ENCODE data around the gene GABRE. TPM values are rescaled to one million over a fixed set of nuclear protein-coding genes. Genes with fewer than 3 reads are reported as not detected.

GABRE gene
- total RNA-seq, 1 donor from 2014 or later = not detected

DNA sequence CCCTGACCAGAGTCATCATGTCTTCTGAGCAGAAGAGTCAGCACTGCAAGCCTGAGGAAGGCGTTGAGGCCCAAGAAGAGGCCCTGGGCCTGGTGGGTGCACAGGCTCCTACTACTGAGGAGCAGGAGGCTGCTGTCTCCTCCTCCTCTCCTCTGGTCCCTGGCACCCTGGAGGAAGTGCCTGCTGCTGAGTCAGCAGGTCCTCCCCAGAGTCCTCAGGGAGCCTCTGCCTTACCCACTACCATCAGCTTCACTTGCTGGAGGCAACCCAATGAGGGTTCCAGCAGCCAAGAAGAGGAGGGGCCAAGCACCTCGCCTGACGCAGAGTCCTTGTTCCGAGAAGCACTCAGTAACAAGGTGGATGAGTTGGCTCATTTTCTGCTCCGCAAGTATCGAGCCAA lies 50.8 kb downstream of the GABRE start:
- H3K27me3 Mint-ChIP-seq (ENCODE audit: unreplicated experiment) = peaks cover 1% of the 10 kb centered on the region
- no peak overlapping the region for H3K27ac Mint-ChIP-seq (ENCODE audit: unreplicated experiment)
- no peaks in the 10 kb centered on the region for H3K4me1 Mint-ChIP-seq (ENCODE audit: low read depth, unreplicated experiment)
- no peaks in the 10 kb centered on the region for H3K9me3 Mint-ChIP-seq (ENCODE audit: unreplicated experiment)
- H3K4me3 Mint-ChIP-seq (ENCODE audit: unreplicated experiment) = no peak overlapping the region
- H3K36me3 Mint-ChIP-seq (ENCODE audit: unreplicated experiment) = no peaks in the 10 kb centered on the region
- DNase-seq = no peak
- TF ChIP-seq, protein P1, sequence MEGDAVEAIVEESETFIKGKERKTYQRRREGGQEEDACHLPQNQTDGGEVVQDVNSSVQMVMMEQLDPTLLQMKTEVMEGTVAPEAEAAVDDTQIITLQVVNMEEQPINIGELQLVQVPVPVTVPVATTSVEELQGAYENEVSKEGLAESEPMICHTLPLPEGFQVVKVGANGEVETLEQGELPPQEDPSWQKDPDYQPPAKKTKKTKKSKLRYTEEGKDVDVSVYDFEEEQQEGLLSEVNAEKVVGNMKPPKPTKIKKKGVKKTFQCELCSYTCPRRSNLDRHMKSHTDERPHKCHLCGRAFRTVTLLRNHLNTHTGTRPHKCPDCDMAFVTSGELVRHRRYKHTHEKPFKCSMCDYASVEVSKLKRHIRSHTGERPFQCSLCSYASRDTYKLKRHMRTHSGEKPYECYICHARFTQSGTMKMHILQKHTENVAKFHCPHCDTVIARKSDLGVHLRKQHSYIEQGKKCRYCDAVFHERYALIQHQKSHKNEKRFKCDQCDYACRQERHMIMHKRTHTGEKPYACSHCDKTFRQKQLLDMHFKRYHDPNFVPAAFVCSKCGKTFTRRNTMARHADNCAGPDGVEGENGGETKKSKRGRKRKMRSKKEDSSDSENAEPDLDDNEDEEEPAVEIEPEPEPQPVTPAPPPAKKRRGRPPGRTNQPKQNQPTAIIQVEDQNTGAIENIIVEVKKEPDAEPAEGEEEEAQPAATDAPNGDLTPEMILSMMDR (IDR thresholded peaks at IDR 0.05; ENCODE audit: partially characterized antibody, unreplicated experiment) = no peak

DNA sequence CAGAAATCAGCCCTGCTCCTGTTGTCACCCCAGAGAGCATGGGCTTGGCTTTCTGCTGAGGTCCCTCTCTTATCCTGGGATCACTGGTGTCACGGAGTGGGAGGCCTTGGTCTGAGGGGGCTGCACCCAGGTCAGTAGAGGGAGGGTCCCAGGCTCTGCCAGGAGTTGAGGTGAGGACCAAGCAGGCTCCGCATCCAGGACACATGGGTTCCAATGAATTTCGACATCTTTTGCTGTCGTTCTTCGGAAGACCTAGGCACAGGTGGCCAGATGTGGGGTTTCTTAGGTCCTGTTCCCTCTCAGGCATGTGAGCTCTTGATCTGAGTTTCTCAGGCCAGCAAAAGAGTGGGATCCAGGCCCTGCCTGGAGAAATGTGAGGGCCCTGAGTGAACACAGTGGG lies 51.8 kb downstream of the GABRE start:
- peaks cover 1% of the 10 kb centered on the region for H3K27me3 Mint-ChIP-seq (ENCODE audit: unreplicated experiment)
- DNase-seq = no peak
- H3K4me3 Mint-ChIP-seq (ENCODE audit: unreplicated experiment) = no peak overlapping the region
- no peaks in the 10 kb centered on the region for H3K9me3 Mint-ChIP-seq (ENCODE audit: unreplicated experiment)
- TF ChIP-seq, protein P1 (IDR thresholded peaks at IDR 0.05; ENCODE audit: partially characterized antibody, unreplicated experiment) = no peak
- no peaks in the 10 kb centered on the region for H3K4me1 Mint-ChIP-seq (ENCODE audit: low read depth, unreplicated experiment)
- H3K36me3 Mint-ChIP-seq (ENCODE audit: unreplicated experiment) = no peaks in the 10 kb centered on the region
- H3K27ac Mint-ChIP-seq (ENCODE audit: unreplicated experiment) = no peak overlapping the region

DNA sequence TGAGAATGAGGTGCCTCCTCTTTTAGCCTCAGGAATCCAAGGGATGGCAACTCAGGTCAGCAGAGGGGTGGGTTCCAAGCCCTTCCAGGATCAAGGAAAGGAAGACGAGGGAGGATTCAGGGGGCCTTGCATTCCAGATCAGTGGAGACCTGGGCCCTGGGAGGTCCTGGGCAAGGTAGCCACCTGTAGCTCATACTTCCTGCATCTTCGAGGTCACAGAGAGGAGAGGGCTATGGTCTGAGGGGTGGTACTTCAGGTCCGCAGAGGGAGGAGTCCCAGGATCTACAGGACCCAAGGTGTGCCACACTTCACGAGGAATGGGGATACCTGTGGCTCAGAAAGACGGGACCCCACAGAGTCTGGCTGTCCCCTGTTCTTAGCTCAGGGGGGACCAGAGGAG lies 52.6 kb downstream of the GABRE start:
- no peak overlapping the region for H3K4me3 Mint-ChIP-seq (ENCODE audit: unreplicated experiment)
- H3K9me3 Mint-ChIP-seq (ENCODE audit: unreplicated experiment) = no peaks in the 10 kb centered on the region
- peaks cover 1% of the 10 kb centered on the region for H3K27me3 Mint-ChIP-seq (ENCODE audit: unreplicated experiment)
- no peaks in the 10 kb centered on the region for H3K4me1 Mint-ChIP-seq (ENCODE audit: low read depth, unreplicated experiment)
- no peak for DNase-seq
- H3K27ac Mint-ChIP-seq (ENCODE audit: unreplicated experiment) = no peak overlapping the region
- no peaks in the 10 kb centered on the region for H3K36me3 Mint-ChIP-seq (ENCODE audit: unreplicated experiment)
- TF ChIP-seq, protein P1 (IDR thresholded peaks at IDR 0.05; ENCODE audit: partially characterized antibody, unreplicated experiment) = no peak

DNA sequence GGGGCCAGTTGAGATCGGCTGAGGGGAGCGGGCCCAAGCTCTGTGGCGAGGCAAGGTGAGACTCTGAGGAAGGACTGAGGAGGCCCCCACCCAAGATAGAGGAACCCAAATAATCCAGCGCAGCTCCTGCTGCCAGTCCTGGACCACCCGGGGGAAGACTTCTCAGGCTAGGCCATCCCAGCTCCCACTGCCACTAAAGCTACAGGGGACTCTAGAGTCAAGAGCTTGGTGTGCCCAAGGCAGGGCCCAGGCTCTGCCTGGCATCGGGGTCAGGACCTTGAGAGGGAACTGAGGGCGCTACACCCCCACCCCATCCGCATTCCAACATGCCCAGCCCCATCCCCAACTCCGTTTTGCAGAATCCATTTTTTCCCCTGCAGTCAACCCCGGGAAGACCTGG lies 53.2 kb downstream of the GABRE start:
- Mint-ChIP-seq H3K9me3 (ENCODE audit: unreplicated experiment) (no peaks in the 10 kb centered on the region), H3K27me3 (ENCODE audit: unreplicated experiment) (no peaks in the 10 kb centered on the region), H3K27ac (ENCODE audit: unreplicated experiment) (no peak overlapping the region), H3K4me1 (ENCODE audit: low read depth, unreplicated experiment) (no peaks in the 10 kb centered on the region), H3K36me3 (ENCODE audit: unreplicated experiment) (no peaks in the 10 kb centered on the region), H3K4me3 (ENCODE audit: unreplicated experiment) (no peak overlapping the region)
- TF ChIP-seq, protein P1 (IDR thresholded peaks at IDR 0.05; ENCODE audit: partially characterized antibody, unreplicated experiment) = no peak
- DNase-seq = no peak

DNA sequence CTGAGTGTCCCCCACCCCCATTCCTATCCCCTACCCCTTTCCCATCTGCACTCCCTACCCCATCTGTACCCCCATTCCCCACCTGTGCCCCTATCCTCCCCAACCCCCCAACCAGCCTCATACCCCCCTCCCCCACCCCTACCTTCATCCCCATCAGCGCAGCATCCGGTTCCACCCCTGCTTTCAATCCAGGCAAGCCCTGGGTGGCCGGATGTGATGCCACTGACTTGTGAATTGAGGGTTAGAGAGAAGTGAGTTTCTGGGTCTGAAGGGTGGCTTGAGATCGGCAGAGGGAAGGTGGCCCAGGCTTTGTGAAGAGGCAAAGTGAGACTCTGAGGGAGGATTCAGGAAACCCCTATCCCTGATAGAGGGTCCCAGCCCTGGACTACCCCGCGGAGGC lies 53.9 kb downstream of the GABRE start:
- no peaks in the 10 kb centered on the region for H3K36me3 Mint-ChIP-seq (ENCODE audit: unreplicated experiment)
- no peaks in the 10 kb centered on the region for H3K9me3 Mint-ChIP-seq (ENCODE audit: unreplicated experiment)
- DNase-seq = no peak
- no peak overlapping the region for H3K27ac Mint-ChIP-seq (ENCODE audit: unreplicated experiment)
- H3K4me1 Mint-ChIP-seq (ENCODE audit: low read depth, unreplicated experiment) = no peaks in the 10 kb centered on the region
- H3K4me3 Mint-ChIP-seq (ENCODE audit: unreplicated experiment) = no peak overlapping the region
- TF ChIP-seq, protein P1 (IDR thresholded peaks at IDR 0.05; ENCODE audit: partially characterized antibody, unreplicated experiment) = no peak
- H3K27me3 Mint-ChIP-seq (ENCODE audit: unreplicated experiment) = no peaks in the 10 kb centered on the region
